Measurements from ENCODE around the gene FMNL2. TPM values are rescaled to one million over a fixed set of nuclear protein-coding genes. Genes with fewer than 3 reads are reported as not detected.

FMNL2 gene
- total RNA-seq, 2 experiments from 2014 or later = 0.05 to 0.21 TPM

- Mint-ChIP-seq H3K4me1 (ENCODE audit: low read depth) (peaks cover 22% of the 10 kb centered on the region), H3K27ac (no peak overlapping the region), H3K4me3 (no peak overlapping the region), H3K27me3 (ENCODE audit: low read depth) (peaks cover 3% of the 10 kb centered on the region), H3K36me3 (ENCODE audit: low read depth) (no peaks in the 10 kb centered on the region), H3K9me3 (ENCODE audit: insufficient read depth) (no peaks in the 10 kb centered on the region)
- ChIA-PET CTCF (interaction anchor here (1.2 to 2.8 kb wide), 3 partner anchors 22 to 437 kb away, joined by 3 to 19 read pairs (median 4); partner anchors contain the start of gene STAM2), POLR2A (no interaction called here)
- ATAC-seq (no peak), DNase-seq (no peak)
These were observed 278.3 kb downstream of the FMNL2 start for GRCh38 chr2:152613235-152613634.

- no peak overlapping the region for H3K4me3 Mint-ChIP-seq
- H3K4me1 Mint-ChIP-seq (ENCODE audit: low read depth) = peaks cover 22% of the 10 kb centered on the region
- ATAC-seq (no peak), DNase-seq (no peak)
- POLR2A ChIA-PET = interaction anchor here (0.6 kb wide), 1 partner anchor 1037 kb away, joined by 4 read pairs; no protein-coding TSS in a partner anchor
- H3K36me3 Mint-ChIP-seq (ENCODE audit: low read depth) = no peaks in the 10 kb centered on the region
- peaks cover 4% of the 10 kb centered on the region for H3K27me3 Mint-ChIP-seq (ENCODE audit: low read depth)
- no peak overlapping the region for H3K27ac Mint-ChIP-seq
- no peaks in the 10 kb centered on the region for H3K9me3 Mint-ChIP-seq (ENCODE audit: insufficient read depth)
- CTCF ChIA-PET = interaction anchor here (2.8 kb wide), 1 partner anchor 20 kb away, joined by 19 read pairs; no protein-coding TSS in a partner anchor
These were observed 280.2 kb downstream of the FMNL2 start for GRCh38 chr2:152615177-152615576.

GRCh38 chr2:152617456-152618192 is 282.6 kb downstream of the FMNL2 start:
- CTCF ChIA-PET = interaction anchor here (1.2 to 2.0 kb wide), 2 partner anchors 12 to 18 kb away, joined by 3 to 10 read pairs; no protein-coding TSS in a partner anchor
- peaks cover 6% of the 10 kb centered on the region for H3K27me3 Mint-ChIP-seq (ENCODE audit: low read depth)
- no peak for DNase-seq
- no peaks in the 10 kb centered on the region for H3K36me3 Mint-ChIP-seq (ENCODE audit: low read depth)
- POLR2A ChIA-PET = no interaction called here
- H3K4me1 Mint-ChIP-seq (ENCODE audit: low read depth) = peaks cover 7% of the 10 kb centered on the region
- no peak overlapping the region for H3K27ac Mint-ChIP-seq
- no peak for ATAC-seq
- H3K9me3 Mint-ChIP-seq (ENCODE audit: insufficient read depth) = no peaks in the 10 kb centered on the region
- H3K4me3 Mint-ChIP-seq = no peak overlapping the region

GRCh38 chr2:152618193-152618564 is 283.2 kb downstream of the FMNL2 start:
- Mint-ChIP-seq H3K27me3 (ENCODE audit: low read depth) (peaks cover 6% of the 10 kb centered on the region), H3K4me3 (no peak overlapping the region), H3K27ac (no peak overlapping the region), H3K9me3 (ENCODE audit: insufficient read depth) (no peaks in the 10 kb centered on the region), H3K4me1 (ENCODE audit: low read depth) (peaks cover 2% of the 10 kb centered on the region), H3K36me3 (ENCODE audit: low read depth) (no peaks in the 10 kb centered on the region)
- ChIA-PET CTCF (interaction anchor here (1.2 to 2.0 kb wide), 2 partner anchors 11 to 18 kb away, joined by 3 to 10 read pairs; no protein-coding TSS in a partner anchor), POLR2A (no interaction called here)
- DNase-seq (no peak), ATAC-seq (no peak)

- Mint-ChIP-seq H3K36me3 (ENCODE audit: low read depth) (no peaks in the 10 kb centered on the region), H3K9me3 (ENCODE audit: insufficient read depth) (no peaks in the 10 kb centered on the region), H3K27ac (no peak overlapping the region), H3K4me1 (ENCODE audit: low read depth) (no peaks in the 10 kb centered on the region), H3K4me3 (no peak overlapping the region), H3K27me3 (ENCODE audit: low read depth) (peaks cover 6% of the 10 kb centered on the region)
- no peak for ATAC-seq
- POLR2A ChIA-PET = interaction anchor here (0.7 kb wide), 1 partner anchor 21 kb away, joined by 3 read pairs; no protein-coding TSS in a partner anchor
- DNase-seq = no peak
- CTCF ChIA-PET = no interaction called here
These were observed 285.2 kb downstream of the FMNL2 start for GRCh38 chr2:152620208-152620607.

- no peaks in the 10 kb centered on the region for H3K9me3 Mint-ChIP-seq (ENCODE audit: insufficient read depth)
- ChIA-PET CTCF (no interaction called here), POLR2A (interaction anchor here (0.6 kb wide), 1 partner anchor 191 kb away, joined by 3 read pairs; no protein-coding TSS in a partner anchor)
These were observed 286.0 kb downstream of the FMNL2 start for GRCh38 chr2:152620985-152621384.

GRCh38 chr2:152622219-152622618 is 287.2 kb downstream of the FMNL2 start:
- Mint-ChIP-seq H3K9me3 (ENCODE audit: insufficient read depth) (no peaks in the 10 kb centered on the region), H3K4me1 (ENCODE audit: low read depth) (no peaks in the 10 kb centered on the region), H3K4me3 (no peak overlapping the region), H3K36me3 (ENCODE audit: low read depth) (no peaks in the 10 kb centered on the region), H3K27ac (no peak overlapping the region), H3K27me3 (ENCODE audit: low read depth) (peaks cover 7% of the 10 kb centered on the region)
- CTCF ChIA-PET = no interaction called here
- POLR2A ChIA-PET = no interaction called here
- DNase-seq (no peak), ATAC-seq (no peak)

More at GRCh38 chr2:152620985-152621384, 286.0 kb downstream of the FMNL2 start:
- Mint-ChIP-seq H3K4me3 (no peak overlapping the region), H3K36me3 (ENCODE audit: low read depth) (no peaks in the 10 kb centered on the region), H3K27me3 (ENCODE audit: low read depth) (peaks cover 6% of the 10 kb centered on the region), H3K27ac (no peak overlapping the region), H3K4me1 (ENCODE audit: low read depth) (no peaks in the 10 kb centered on the region)
- ATAC-seq = no peak
- no peak for DNase-seq

GRCh38 chr2:152623076-152623740 is 288.2 kb downstream of the FMNL2 start:
- CTCF ChIA-PET = interaction anchor here (1.4 kb wide), 1 partner anchor 12 kb away, joined by 4 read pairs; no protein-coding TSS in a partner anchor
- no peak for DNase-seq

GRCh38 chr2:152623775-152624174 is 288.8 kb downstream of the FMNL2 start:
- ATAC-seq (no peak), DNase-seq (no peak)
- no peaks in the 10 kb centered on the region for H3K9me3 Mint-ChIP-seq (ENCODE audit: insufficient read depth)
- no peak overlapping the region for H3K27ac Mint-ChIP-seq
- H3K4me1 Mint-ChIP-seq (ENCODE audit: low read depth) = peaks cover under 1% of the 10 kb centered on the region
- H3K4me3 Mint-ChIP-seq = no peak overlapping the region
- ChIA-PET POLR2A (interaction anchor here (0.9 kb wide), 1 partner anchor 448 kb away, joined by 4 read pairs; the partner anchor contains the start of gene STAM2), CTCF (interaction anchor here (1.4 kb wide), 1 partner anchor 11 kb away, joined by 4 read pairs; no protein-coding TSS in a partner anchor)
- no peaks in the 10 kb centered on the region for H3K36me3 Mint-ChIP-seq (ENCODE audit: low read depth)
- H3K27me3 Mint-ChIP-seq (ENCODE audit: low read depth) = peaks cover 7% of the 10 kb centered on the region

More at GRCh38 chr2:152623076-152623740, 288.2 kb downstream of the FMNL2 start:
- Mint-ChIP-seq H3K4me3 (no peak overlapping the region), H3K4me1 (ENCODE audit: low read depth) (no peaks in the 10 kb centered on the region), H3K27ac (no peak overlapping the region), H3K9me3 (ENCODE audit: insufficient read depth) (no peaks in the 10 kb centered on the region), H3K36me3 (ENCODE audit: low read depth) (no peaks in the 10 kb centered on the region), H3K27me3 (ENCODE audit: low read depth) (peaks cover 7% of the 10 kb centered on the region)
- POLR2A ChIA-PET = interaction anchor here (0.9 kb wide), 1 partner anchor 447 kb away, joined by 4 read pairs; the partner anchor contains the start of gene STAM2
- no peak for ATAC-seq

- DNase-seq (no peak), ATAC-seq (no peak)
- Mint-ChIP-seq H3K27me3 (ENCODE audit: low read depth) (peaks cover 6% of the 10 kb centered on the region), H3K36me3 (ENCODE audit: low read depth) (no peaks in the 10 kb centered on the region), H3K4me3 (no peak overlapping the region), H3K9me3 (ENCODE audit: insufficient read depth) (no peaks in the 10 kb centered on the region), H3K27ac (no peak overlapping the region), H3K4me1 (ENCODE audit: low read depth) (peaks cover 11% of the 10 kb centered on the region)
- ChIA-PET CTCF (no interaction called here), POLR2A (no interaction called here)
These were observed 289.8 kb downstream of the FMNL2 start for GRCh38 chr2:152624805-152625204.

GRCh38 chr2:152626911-152627339 is 292.0 kb downstream of the FMNL2 start:
- H3K4me3 Mint-ChIP-seq = no peak overlapping the region
- no peak overlapping the region for H3K27ac Mint-ChIP-seq
- ChIA-PET POLR2A (no interaction called here), CTCF (interaction anchor here (2.7 to 3.1 kb wide), 2 partner anchors 9 to 451 kb away, joined by 9 to 15 read pairs; partner anchors contain the start of gene STAM2)
- no peak for ATAC-seq
- H3K36me3 Mint-ChIP-seq (ENCODE audit: low read depth) = no peaks in the 10 kb centered on the region
- DNase-seq = no peak
- peaks cover 11% of the 10 kb centered on the region for H3K4me1 Mint-ChIP-seq (ENCODE audit: low read depth)
- peaks cover 5% of the 10 kb centered on the region for H3K27me3 Mint-ChIP-seq (ENCODE audit: low read depth)
- no peaks in the 10 kb centered on the region for H3K9me3 Mint-ChIP-seq (ENCODE audit: insufficient read depth)
